Smooth muscle cell (in vitro differentiated cells): Measurements from ENCODE around the gene NOL3. TPM values are rescaled to one million over a fixed set of nuclear protein-coding genes. Genes with fewer than 3 reads are reported as not detected.

ENCODE experiments used
- DNase-seq: peaks from one replicate; lab custom pipeline; 2025; ENCODE audit not compliant: unreplicated experiment; lab: John Stamatoyannopoulos, UW
- H2AFZ ChIP-seq: fragments of 200-600 bp; sonication (generic); 2 replicates; pipeline ENCODE4 v1.6.0; 2016; ENCODE audit warnings: antibody characterized with exemption, low read depth, mild to moderate bottlenecking
- H3F3A ChIP-seq: fragments of 200-600 bp; sonication (generic); 2 replicates; pipeline ENCODE4 v1.6.0; 2017; ENCODE audit warnings: antibody characterized with exemption, low read depth
- H3K27ac ChIP-seq: fragments of 200-600 bp; sonication (generic); 2 replicates; pipeline ENCODE4 v1.5.1; 2016; ENCODE audit warnings: low read depth, mild to moderate bottlenecking
- H3K27me3 ChIP-seq: fragments of 200-600 bp; sonication (generic); 2 replicates; pipeline ENCODE4 v1.6.1; 2016; ENCODE audit warnings: low read depth, mild to moderate bottlenecking
- H3K36me3 ChIP-seq: fragments of 200-600 bp; sonication (generic); 2 replicates; pipeline ENCODE4 v1.5.1; 2016; ENCODE audit warnings: low read depth
- H3K4me1 ChIP-seq: fragments of 200-600 bp; sonication (generic); 2 replicates; pipeline ENCODE4 v1.5.1; 2016; ENCODE audit warnings: low read depth
- H3K4me2 ChIP-seq: fragments of 200-600 bp; sonication (generic); 2 replicates; pipeline ENCODE4 v1.6.0; 2016; ENCODE audit warnings: mild to moderate bottlenecking
- H3K4me3 ChIP-seq: fragments of 200-600 bp; sonication (generic); 2 replicates; pipeline ENCODE4 v1.5.1; 2016; ENCODE audit warnings: mild to moderate bottlenecking
- H3K79me2 ChIP-seq: fragments of 200-600 bp; sonication (generic); 2 replicates; pipeline ENCODE4 v1.6.0; 2016; ENCODE audit warnings: low read depth, mild to moderate bottlenecking
- H3K9ac ChIP-seq: fragments of 200-600 bp; sonication (generic); 2 replicates; pipeline ENCODE4 v1.6.0; 2016; ENCODE audit warnings: low read depth
- H3K9me3 ChIP-seq: fragments of 200-600 bp; sonication (generic); replicated peaks from 2 replicates; pipeline ENCODE4 v1.5.1; 2016; ENCODE audit warnings: low read depth
- H4K20me1 ChIP-seq: fragments of 200-600 bp; sonication (generic); 2 replicates; pipeline ENCODE4 v1.6.0; 2016; ENCODE audit warnings: low read depth
- WGBS: methylation state at CpG from one replicate; pipeline ENCODE4 v1.1.7; 2016; ENCODE audit warnings: low lambda C conversion rate; 5-methylcytosine and 5-hydroxymethylcytosine counted together
- polyA plus RNA-seq: library from polyadenylated mRNA; unstranded; fragments of >200 nt; fragmentation: Nextera tagmentation; extraction: Ambion mirVana; gene quantifications from 2 replicates; pipeline ENCODE4 v1.2.1, GENCODE V29; 2016
- total RNA-seq: library from RNA; depleted of rRNA; stranded (reverse); fragments of >200 nt; gene quantifications from 2 replicates; pipeline ENCODE4 v1.2.3, GENCODE V29; 2014
- TF ChIP-seq, protein P1 (sequence below): fragments of 200-600 bp; sonication (generic); IDR thresholded peaks from 2 replicates; pipeline ENCODE4 v1.5.1; 2017; ENCODE audit warnings: borderline replicate concordance, mild to moderate bottlenecking, antibody characterized with exemption; ENCODE audit not compliant: insufficient read depth, poor library complexity, severe bottlenecking

The NOL3 gene
- total and polyA plus RNA-seq, 2 experiments from 2014 or later, result 33.0 to 36.4 TPM

DNA sequence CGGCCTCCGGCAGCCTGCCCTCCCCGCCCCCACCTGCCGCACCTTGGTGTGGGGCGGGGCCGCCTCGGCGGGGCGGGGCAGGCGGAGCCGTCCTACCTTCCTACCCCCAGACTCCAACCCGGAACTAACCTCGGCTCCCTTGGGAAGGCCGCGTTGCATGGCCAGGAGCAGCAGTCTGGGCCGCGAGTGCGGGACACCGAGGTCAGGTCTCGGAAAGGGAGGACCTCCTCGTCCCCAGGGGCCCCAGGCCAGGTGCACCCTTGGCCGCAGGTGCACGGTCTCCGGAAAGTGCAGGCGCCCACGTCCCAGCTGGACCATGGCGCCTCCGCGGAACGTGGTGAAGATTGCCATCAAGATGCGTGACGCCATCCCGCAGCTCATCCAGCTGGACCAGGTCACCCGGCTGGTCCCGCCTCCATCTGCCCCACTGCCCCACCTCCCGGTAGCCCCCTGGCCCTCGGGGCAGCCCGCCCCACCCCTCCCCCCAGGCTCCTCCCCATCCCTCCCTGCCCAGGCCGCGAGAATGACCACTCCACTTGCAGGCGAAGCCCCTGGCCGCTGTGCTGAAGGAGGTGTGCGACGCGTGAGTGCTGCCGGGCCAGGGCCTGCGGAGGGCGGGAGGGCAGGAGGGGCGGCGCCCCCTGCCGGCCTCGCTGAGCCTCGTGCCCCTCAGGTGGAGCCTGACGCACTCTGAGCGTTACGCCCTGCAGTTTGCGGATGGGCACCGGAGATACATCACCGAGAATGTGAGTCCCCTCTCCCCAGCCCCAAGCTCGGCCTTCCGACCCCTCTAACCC lies 28.9 kb downstream of the NOL3 start, which contains the start of gene ELMO3:
Gene ELMO3 (plus strand): TSS at position 121 of the 797 bp plus-strand sequence. CDS start 196 bp downstream, at position 317.
- TF ChIP-seq, protein P1, sequence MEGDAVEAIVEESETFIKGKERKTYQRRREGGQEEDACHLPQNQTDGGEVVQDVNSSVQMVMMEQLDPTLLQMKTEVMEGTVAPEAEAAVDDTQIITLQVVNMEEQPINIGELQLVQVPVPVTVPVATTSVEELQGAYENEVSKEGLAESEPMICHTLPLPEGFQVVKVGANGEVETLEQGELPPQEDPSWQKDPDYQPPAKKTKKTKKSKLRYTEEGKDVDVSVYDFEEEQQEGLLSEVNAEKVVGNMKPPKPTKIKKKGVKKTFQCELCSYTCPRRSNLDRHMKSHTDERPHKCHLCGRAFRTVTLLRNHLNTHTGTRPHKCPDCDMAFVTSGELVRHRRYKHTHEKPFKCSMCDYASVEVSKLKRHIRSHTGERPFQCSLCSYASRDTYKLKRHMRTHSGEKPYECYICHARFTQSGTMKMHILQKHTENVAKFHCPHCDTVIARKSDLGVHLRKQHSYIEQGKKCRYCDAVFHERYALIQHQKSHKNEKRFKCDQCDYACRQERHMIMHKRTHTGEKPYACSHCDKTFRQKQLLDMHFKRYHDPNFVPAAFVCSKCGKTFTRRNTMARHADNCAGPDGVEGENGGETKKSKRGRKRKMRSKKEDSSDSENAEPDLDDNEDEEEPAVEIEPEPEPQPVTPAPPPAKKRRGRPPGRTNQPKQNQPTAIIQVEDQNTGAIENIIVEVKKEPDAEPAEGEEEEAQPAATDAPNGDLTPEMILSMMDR, result peak; percentile 56
- no peak within 1 kb of the TSS for H3K27ac ChIP-seq
- H3K4me1 ChIP-seq, result no peaks in the 10 kb centered on the region
- WGBS, result 21% methylated on average over 26 of the region's 61 CpGs
- H3K27me3 ChIP-seq, result no peaks in the 10 kb centered on the region
- peaks cover 2% of the 10 kb centered on the region for H3K79me2 ChIP-seq
- H3F3A ChIP-seq, result peaks cover 7% of the 10 kb centered on the region
- H4K20me1 ChIP-seq, result peaks cover 31% of the 10 kb centered on the region
- H3K4me3 ChIP-seq, result peak within 1 kb of the TSS; percentile 34
- no peaks in the 10 kb centered on the region for H3K9me3 ChIP-seq
- no peaks in the 10 kb centered on the region for H3K36me3 ChIP-seq
- H3K4me2 ChIP-seq, result peak within 1 kb of the TSS; percentile 73
- no peak within 1 kb of the TSS for H2AFZ ChIP-seq
- DNase-seq, result no peak
- H3K9ac ChIP-seq, result no peak within 1 kb of the TSS

DNA sequence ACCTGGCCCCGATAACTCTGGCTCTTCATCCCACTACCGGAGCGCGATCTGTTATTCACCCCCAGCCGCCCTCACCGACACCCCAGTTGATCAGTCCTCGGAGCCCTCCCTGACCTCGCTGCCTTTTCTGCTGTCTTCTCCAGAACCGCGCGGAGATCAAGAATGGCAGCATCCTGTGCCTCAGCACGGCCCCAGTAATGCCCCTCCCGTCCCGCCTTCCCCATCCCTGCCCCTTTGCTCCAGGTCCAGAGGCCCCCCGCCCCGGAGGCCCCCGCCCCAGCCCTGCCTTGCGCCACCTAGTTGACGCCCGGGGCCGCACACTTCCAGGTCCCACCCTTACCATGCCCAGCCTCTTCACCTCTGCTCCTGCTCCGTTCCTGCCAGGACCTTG lies 29.5 kb downstream of the NOL3 start:
- no peak for DNase-seq
- H3K36me3 ChIP-seq, result no peaks in the 10 kb centered on the region
- H3K9me3 ChIP-seq, result no peaks in the 10 kb centered on the region
- no peaks in the 10 kb centered on the region for H3K4me1 ChIP-seq
- no peak overlapping the region for H2AFZ ChIP-seq
- H3K27ac ChIP-seq, result no peak overlapping the region
- peaks cover 31% of the 10 kb centered on the region for H4K20me1 ChIP-seq
- WGBS, result 19% methylated on average over 17 of the region's 22 CpGs
- TF ChIP-seq, protein P1, result peak; percentile 3
- H3K4me3 ChIP-seq, result peak overlapping the region; percentile 34
- H3K79me2 ChIP-seq, result no peaks in the 10 kb centered on the region
- H3K9ac ChIP-seq, result no peak overlapping the region
- H3K27me3 ChIP-seq, result no peaks in the 10 kb centered on the region
- H3F3A ChIP-seq, result peaks cover 7% of the 10 kb centered on the region
- H3K4me2 ChIP-seq, result peak overlapping the region; percentile 73

DNA sequence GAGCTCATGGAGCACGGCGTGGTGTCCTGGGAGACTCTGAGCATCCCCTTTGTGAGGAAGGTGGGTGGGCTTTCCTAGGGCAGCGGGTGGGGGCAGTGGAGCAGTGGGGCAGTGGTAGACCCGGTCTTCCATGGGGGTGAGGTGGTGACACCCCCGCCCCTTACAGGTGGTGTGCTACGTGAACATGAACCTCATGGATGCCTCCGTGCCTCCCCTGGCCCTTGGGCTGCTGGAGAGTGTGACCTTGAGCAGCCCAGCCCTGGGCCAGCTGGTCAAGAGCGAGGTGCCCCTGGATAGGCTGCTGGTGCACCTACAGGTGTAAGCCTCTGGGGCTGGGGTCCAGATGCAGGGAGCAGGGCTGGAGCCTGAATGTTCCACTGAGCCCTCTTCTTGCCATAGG lies 30.2 kb downstream of the NOL3 start:
- H3K9ac ChIP-seq, result no peak overlapping the region
- H3K4me1 ChIP-seq, result no peaks in the 10 kb centered on the region
- H4K20me1 ChIP-seq, result peaks cover 31% of the 10 kb centered on the region
- H3K27ac ChIP-seq, result no peak overlapping the region
- H3K27me3 ChIP-seq, result no peaks in the 10 kb centered on the region
- H3K36me3 ChIP-seq, result no peaks in the 10 kb centered on the region
- DNase-seq, result no peak
- H2AFZ ChIP-seq, result no peak overlapping the region
- TF ChIP-seq, protein P1, result no peak
- H3K4me3 ChIP-seq, result no peak overlapping the region
- H3K4me2 ChIP-seq, result no peak overlapping the region
- no peaks in the 10 kb centered on the region for H3K79me2 ChIP-seq
- H3K9me3 ChIP-seq, result no peaks in the 10 kb centered on the region
- H3F3A ChIP-seq, result peaks cover 7% of the 10 kb centered on the region
- 97% methylated on average over 8 of the region's 8 CpGs for WGBS
